HepG2 (cell line): ENCODE measurements around the gene SPP2. TPM values are rescaled to one million over a fixed set of nuclear protein-coding genes. Genes with fewer than 3 reads are reported as not detected.

ENCODE experiments used
- ATAC-seq: fragments of 200-7000 bp; cut with Tn5 transposase; 3 replicates; pipeline ENCODE4 v1.9.1; 2020; ENCODE audit warnings: mild to moderate bottlenecking, moderate library complexity
- BruUV-seq: library from RNA; stranded (reverse); fragments of 400-500 nt; replicated peaks from 2 replicates; lab custom pipeline; 2021; lab: Mats Ljungman, UMichigan
- CTCF ChIA-PET: fragments of 300-600 bp; formaldehyde crosslinking; extraction: SDS; loops from one replicate; lab custom pipeline; 2021; ENCODE audit warnings: low total read pairs, inconsistent platforms, low intra/inter-chr PET ratio; lab: Yijun Ruan, JAX
- POLR2A ChIA-PET: fragments of 350-600 bp; sonication (Branson Sonifier 250); formaldehyde crosslinking; loops from one replicate; lab custom pipeline; 2020; ENCODE audit warnings: antibody characterized with exemption, inconsistent platforms; lab: Yijun Ruan, JAX
- DNase-seq: peaks from one replicate; pipeline ENCODE4 v3.0.0-alpha.2; 2015; ENCODE audit warnings: low spot score
- FAIRE-seq: peaks from 3 replicates; lab custom pipeline; 2011; peaks lifted over from hg19 to GRCh38; lab: Jason Lieb, UNC
- H2AFZ ChIP-seq: one replicate; pipeline ENCODE4 v1.6.1; 2011; ENCODE audit warnings: low read length, inconsistent platforms
- H3K27ac ChIP-seq: fragments of 300-600 bp; 3 replicates; pipeline ENCODE4 v1.8.0; 2011; ENCODE audit warnings: mixed run types, mild to moderate bottlenecking, mixed read lengths, low read length, inconsistent platforms; ENCODE audit not compliant: insufficient read depth; ENCODE audit errors: extremely low read length
- H3K27me3 ChIP-seq, 2 experiments: fragments of 200-600 bp in 1 of 2; 2 replicates in 1 of 2; 3 replicates in 1 of 2; pipeline versions ENCODE4 v1.6.0 to v1.8.0; 2011; ENCODE audit warnings: low read length in 2 of 2, mild to moderate bottlenecking in 2 of 2, moderate library complexity in 2 of 2, inconsistent platforms in 1 of 2; ENCODE audit not compliant: insufficient read depth in 2 of 2, control insufficient read depth in 1 of 2
- H3K36me3 ChIP-seq, 2 experiments: fragments of 200-600 bp in 1 of 2; replicated peaks in 1 of 2; 2 replicates in 1 of 2; 3 replicates in 1 of 2; pipeline versions ENCODE4 v1.5.1 to v1.8.0; 2011; ENCODE audit warnings: low read length in 2 of 2, inconsistent platforms in 1 of 2; ENCODE audit not compliant: insufficient read depth in 2 of 2, control insufficient read depth in 1 of 2
- H3K4me1 ChIP-seq: 2 replicates; pipeline ENCODE4 v1.5.1; 2012; ENCODE audit warnings: low read length, inconsistent platforms; ENCODE audit not compliant: insufficient read depth
- H3K4me2 ChIP-seq: 2 replicates; pipeline ENCODE4 v1.6.0; 2011; ENCODE audit warnings: low read depth, low read length, inconsistent platforms
- H3K4me3 ChIP-seq, 3 experiments: fragments of 200-600 bp in 1 of 3; sonication (generic), shearing (Covaris generic) in 1 of 3; replicated peaks in 1 of 3; 2 replicates each; pipeline ENCODE4 v1.5.1; 2011 to 2016; ENCODE audit warnings: low read length in 3 of 3, inconsistent platforms in 2 of 3, low read depth in 2 of 3, mild to moderate bottlenecking in 2 of 3, control low read depth in 1 of 3, mixed read lengths in 1 of 3; ENCODE audit not compliant: insufficient read depth in 1 of 3
- H3K79me2 ChIP-seq: one replicate; pipeline ENCODE4 v1.6.1; 2011; ENCODE audit warnings: low read length, inconsistent platforms; ENCODE audit not compliant: insufficient read depth
- H3K9ac ChIP-seq: 2 replicates; pipeline ENCODE4 v1.6.0; 2011; ENCODE audit warnings: mild to moderate bottlenecking, low read depth, low read length, inconsistent platforms; ENCODE audit not compliant: insufficient read depth
- H3K9me3 ChIP-seq: 2 replicates; pipeline ENCODE4 v1.5.1; 2012; ENCODE audit warnings: mild to moderate bottlenecking, low read length
- H4K20me1 ChIP-seq: 2 replicates; pipeline ENCODE4 v1.6.0; 2011; ENCODE audit warnings: inconsistent platforms, mild to moderate bottlenecking, low read length, moderate library complexity; ENCODE audit not compliant: insufficient read depth
- BHLHE40 ChIP-seq: IDR thresholded peaks from 2 replicates; pipeline ENCODE4 v1.6.1; 2011; ENCODE audit warnings: low read length, improper control_type of control experiment
- KDM3A ChIP-seq: IDR thresholded peaks from 2 replicates; pipeline ENCODE4 v1.6.1; 2018; ENCODE audit warnings: low read depth, missing compliant biosample characterization
- RFXANK ChIP-seq: IDR thresholded peaks from 2 replicates; pipeline ENCODE4 v1.6.1; 2016
- TEF ChIP-seq: sonication (generic); formaldehyde crosslinking; IDR thresholded peaks from 2 replicates; pipeline ENCODE4 v1.5.0; 2020; ENCODE audit warnings: missing genetic modification reagents
- ZNF253 ChIP-seq: sonication (generic); formaldehyde crosslinking; IDR thresholded peaks from 2 replicates; pipeline ENCODE4 v1.8.0; 2022; ENCODE audit warnings: mild to moderate bottlenecking, missing genetic modification reagents, borderline replicate concordance
- ZNF33A ChIP-seq: sonication (generic); formaldehyde crosslinking; IDR thresholded peaks from 2 replicates; pipeline ENCODE4 v1.5.1; 2020; ENCODE audit warnings: missing genetic modification reagents, mild to moderate bottlenecking, moderate library complexity, borderline replicate concordance
- ZNF543 ChIP-seq: sonication (generic); formaldehyde crosslinking; IDR thresholded peaks from 2 replicates; pipeline ENCODE4 v1.4.0; 2020; ENCODE audit warnings: mild to moderate bottlenecking, missing genetic modification reagents
- ZNF562 ChIP-seq: sonication (generic); formaldehyde crosslinking; IDR thresholded peaks from 2 replicates; pipeline ENCODE4 v1.8.0; 2022; ENCODE audit warnings: missing genetic modification reagents, borderline replicate concordance
- ZNF619 ChIP-seq: sonication (generic); formaldehyde crosslinking; IDR thresholded peaks from 2 replicates; pipeline ENCODE4 v1.4.0; 2020; ENCODE audit warnings: mild to moderate bottlenecking, missing genetic modification reagents
- WGBS: methylation state at CpG from one replicate; pipeline ENCODE4 v1.1.6; 2017; ENCODE audit warnings: low lambda C conversion rate; 5-methylcytosine and 5-hydroxymethylcytosine counted together
- in situ Hi-C: cut with HindIII; loops from 2 replicates; pipeline ENCODE4 v1.10.0; 2017; ENCODE audit warnings: low pct_unique_long_range_greater_than_20kb; ENCODE audit not compliant: extremely low pct_ligation_motif_present
- intact Hi-C: fragments of 100-400 bp; cut with micrococcal nuclease; formaldehyde crosslinking; loops from one replicate; pipeline ENCODE4 v1.10.0; 2022; ENCODE audit not compliant: unreplicated experiment
- polyA plus RNA-seq, 8 experiments: library from polyadenylated mRNA; depleted of rRNA in 3 of 8; stranded (reverse) in 7 of 8; unstranded in 1 of 8; fragments of >200 nt; fragmentation: Illumina TruSeq in 4 of 8; extraction: Trizol in 4 of 8; gene quantifications; 2 replicates each; pipeline versions ENCODE4 v1.2.1 to v1.2.3, GENCODE V29; 2011 to 2016; ENCODE audit warnings: low read depth in 4 of 8, missing spikeins in 1 of 8, mixed read lengths in 1 of 8; ENCODE audit not compliant: insufficient read depth in 1 of 8
- total RNA-seq, 5 experiments: library from RNA; depleted of rRNA; stranded (reverse); fragments of >200 nt; fragmentation: Illumina TruSeq; extraction: Trizol; gene quantifications; 2 replicates each; pipeline ENCODE4 v1.2.3, GENCODE V29; 2016; ENCODE audit warnings: low read depth in 1 of 5
- TF ChIP-seq, protein P1 (sequence below): sonication (generic); formaldehyde crosslinking; IDR thresholded peaks from 2 replicates; pipeline ENCODE4 v1.5.1; 2020; ENCODE audit warnings: mild to moderate bottlenecking, missing genetic modification reagents, borderline replicate concordance

SPP2 gene
- total and polyA plus RNA-seq, 2 of the 13 experiments (the other 11 are each of a cell fraction or from before 2014, with no cell fraction given), result not detected

- no peak overlapping the region for H2AFZ ChIP-seq
- no TSS peak for BruUV-seq
- TF ChIP-seq ZNF33A (no peak), ZNF253 (CRISPR knock-in tag) (no peak), ZNF562 (CRISPR knock-in tag) (no peak), ZNF619 (CRISPR knock-in tag) (no peak), RFXANK (CRISPR knock-in tag) (no peak), BHLHE40 (no peak), ZNF543 (no peak), KDM3A (CRISPR knock-in tag) (no peak), TEF (CRISPR knock-in tag) (no peak)
- TF ChIP-seq, protein P1, sequence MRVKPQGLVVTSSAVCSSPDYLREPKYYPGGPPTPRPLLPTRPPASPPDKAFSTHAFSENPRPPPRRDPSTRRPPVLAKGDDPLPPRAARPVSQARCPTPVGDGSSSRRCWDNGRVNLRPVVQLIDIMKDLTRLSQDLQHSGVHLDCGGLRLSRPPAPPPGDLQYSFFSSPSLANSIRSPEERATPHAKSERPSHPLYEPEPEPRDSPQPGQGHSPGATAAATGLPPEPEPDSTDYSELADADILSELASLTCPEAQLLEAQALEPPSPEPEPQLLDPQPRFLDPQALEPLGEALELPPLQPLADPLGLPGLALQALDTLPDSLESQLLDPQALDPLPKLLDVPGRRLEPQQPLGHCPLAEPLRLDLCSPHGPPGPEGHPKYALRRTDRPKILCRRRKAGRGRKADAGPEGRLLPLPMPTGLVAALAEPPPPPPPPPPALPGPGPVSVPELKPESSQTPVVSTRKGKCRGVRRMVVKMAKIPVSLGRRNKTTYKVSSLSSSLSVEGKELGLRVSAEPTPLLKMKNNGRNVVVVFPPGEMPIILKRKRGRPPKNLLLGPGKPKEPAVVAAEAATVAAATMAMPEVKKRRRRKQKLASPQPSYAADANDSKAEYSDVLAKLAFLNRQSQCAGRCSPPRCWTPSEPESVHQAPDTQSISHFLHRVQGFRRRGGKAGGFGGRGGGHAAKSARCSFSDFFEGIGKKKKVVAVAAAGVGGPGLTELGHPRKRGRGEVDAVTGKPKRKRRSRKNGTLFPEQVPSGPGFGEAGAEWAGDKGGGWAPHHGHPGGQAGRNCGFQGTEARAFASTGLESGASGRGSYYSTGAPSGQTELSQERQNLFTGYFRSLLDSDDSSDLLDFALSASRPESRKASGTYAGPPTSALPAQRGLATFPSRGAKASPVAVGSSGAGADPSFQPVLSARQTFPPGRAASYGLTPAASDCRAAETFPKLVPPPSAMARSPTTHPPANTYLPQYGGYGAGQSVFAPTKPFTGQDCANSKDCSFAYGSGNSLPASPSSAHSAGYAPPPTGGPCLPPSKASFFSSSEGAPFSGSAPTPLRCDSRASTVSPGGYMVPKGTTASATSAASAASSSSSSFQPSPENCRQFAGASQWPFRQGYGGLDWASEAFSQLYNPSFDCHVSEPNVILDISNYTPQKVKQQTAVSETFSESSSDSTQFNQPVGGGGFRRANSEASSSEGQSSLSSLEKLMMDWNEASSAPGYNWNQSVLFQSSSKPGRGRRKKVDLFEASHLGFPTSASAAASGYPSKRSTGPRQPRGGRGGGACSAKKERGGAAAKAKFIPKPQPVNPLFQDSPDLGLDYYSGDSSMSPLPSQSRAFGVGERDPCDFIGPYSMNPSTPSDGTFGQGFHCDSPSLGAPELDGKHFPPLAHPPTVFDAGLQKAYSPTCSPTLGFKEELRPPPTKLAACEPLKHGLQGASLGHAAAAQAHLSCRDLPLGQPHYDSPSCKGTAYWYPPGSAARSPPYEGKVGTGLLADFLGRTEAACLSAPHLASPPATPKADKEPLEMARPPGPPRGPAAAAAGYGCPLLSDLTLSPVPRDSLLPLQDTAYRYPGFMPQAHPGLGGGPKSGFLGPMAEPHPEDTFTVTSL, result no peak
- no peaks in the 10 kb centered on the region for H3K27me3 ChIP-seq
- H3K36me3 ChIP-seq, result no peaks in the 10 kb centered on the region
- H3K27ac ChIP-seq, result no peak overlapping the region
- ATAC-seq (no peak), DNase-seq (no peak), FAIRE-seq (no peak)
- H3K79me2 ChIP-seq, result no peaks in the 10 kb centered on the region
- H3K4me2 ChIP-seq, result no peak overlapping the region
- no peak overlapping the region for H3K9ac ChIP-seq
- ChIA-PET CTCF (no interaction called here), POLR2A (no interaction called here)
- in situ Hi-C loops, result no loop called here
- H3K4me1 ChIP-seq, result no peaks in the 10 kb centered on the region
- H3K4me3 ChIP-seq, result no peak overlapping the region
- H3K9me3 ChIP-seq, result no peaks in the 10 kb centered on the region
- intact Hi-C loops, result no loop called here
- WGBS, result 5% methylated on average over 1 of the region's 1 CpG
- H4K20me1 ChIP-seq, result no peaks in the 10 kb centered on the region; the same call in 1 of the 2 replicates
These were observed 61.0 kb downstream of the SPP2 start for GRCh38 chr2:234111523-234111922.
